WTC11 (cell line): Measurements from ENCODE around the gene ARHGAP4. TPM values are rescaled to one million over a fixed set of nuclear protein-coding genes. Genes with fewer than 3 reads are reported as not detected.

Experiments used
- ATAC-seq: fragments of 200-7000 bp; cut with Tn5 transposase; 2 replicates; pipeline ENCODE4 v1.10.0; 2021; ENCODE audit warnings: mild to moderate bottlenecking, moderate library complexity
- CTCF ChIA-PET: fragments of 300-600 bp; sonication (Branson Sonifier 250); formaldehyde crosslinking; loops from one replicate; lab custom pipeline; 2021; ENCODE audit warnings: antibody characterized with exemption; lab: Charles Lee
- POLR2A ChIA-PET: fragments of 350-600 bp; sonication (Branson Sonifier 250); formaldehyde crosslinking; loops from one replicate; lab custom pipeline; 2021; ENCODE audit warnings: antibody characterized with exemption; lab: Charles Lee
- DNase-seq: peaks from one replicate; pipeline ENCODE4 v3.0.0; 2021; ENCODE audit warnings: low spot score
- H3K27ac Mint-ChIP-seq: 2 replicates; pipeline ENCODE4 v1.8.0; 2021; ENCODE audit warnings: mixed read lengths
- H3K27me3 Mint-ChIP-seq: 2 replicates; pipeline ENCODE4 v1.8.0; 2021; ENCODE audit warnings: low read depth, mild to moderate bottlenecking, moderate library complexity, mixed read lengths
- H3K36me3 Mint-ChIP-seq: 2 replicates; pipeline ENCODE4 v1.8.0; 2021; ENCODE audit warnings: mixed read lengths
- H3K4me1 Mint-ChIP-seq: 2 replicates; pipeline ENCODE4 v1.8.0; 2022; ENCODE audit warnings: mixed read lengths
- H3K4me3 Mint-ChIP-seq: 2 replicates; pipeline ENCODE4 v1.8.0; 2021; ENCODE audit warnings: mild to moderate bottlenecking, moderate library complexity, mixed read lengths
- H3K9me3 Mint-ChIP-seq: 2 replicates; pipeline ENCODE4 v1.8.0; 2021; ENCODE audit warnings: mixed read lengths
- ARID4B ChIP-seq: sonication (generic); formaldehyde crosslinking; IDR thresholded peaks from 2 replicates; pipeline ENCODE4 v1.8.0; 2023; ENCODE audit warnings: missing genetic modification reagents, mild to moderate bottlenecking, borderline replicate concordance
- E2F1 ChIP-seq: sonication (generic); formaldehyde crosslinking; IDR thresholded peaks from 2 replicates; pipeline ENCODE4 v1.8.0; 2022; ENCODE audit warnings: mild to moderate bottlenecking, missing genetic modification reagents
- EMX1 ChIP-seq: fragments of 250-450 bp; sonication (Bioruptor Pico); IDR thresholded peaks from 2 replicates; pipeline ENCODE4 v1.8.0; 2021; ENCODE audit warnings: mild to moderate bottlenecking
- ESRRA ChIP-seq: sonication (generic); formaldehyde crosslinking; IDR thresholded peaks from 2 replicates; pipeline ENCODE4 v1.8.1; 2022; ENCODE audit warnings: mild to moderate bottlenecking, missing genetic modification reagents, borderline replicate concordance
- ETV6 ChIP-seq: sonication (generic); formaldehyde crosslinking; IDR thresholded peaks from 2 replicates; pipeline ENCODE4 v1.8.1; 2022; ENCODE audit warnings: mild to moderate bottlenecking, missing genetic modification reagents
- GABPB1 ChIP-seq: sonication (generic); formaldehyde crosslinking; IDR thresholded peaks from 2 replicates; pipeline ENCODE4 v1.8.1; 2023; ENCODE audit warnings: mild to moderate bottlenecking, missing genetic modification reagents
- GRHL2 ChIP-seq: fragments of 250-450 bp; sonication (Bioruptor Pico); IDR thresholded peaks from 2 replicates; pipeline ENCODE4 v1.8.0; 2022; ENCODE audit warnings: mild to moderate bottlenecking, moderate library complexity; ENCODE audit not compliant: insufficient replicate concordance, severe bottlenecking
- RORB ChIP-seq: fragments of 250-450 bp; sonication (Bioruptor Pico); IDR thresholded peaks from 2 replicates; pipeline ENCODE4 v1.9.0; 2021; ENCODE audit warnings: mild to moderate bottlenecking
- TCF7 ChIP-seq: sonication (generic); formaldehyde crosslinking; IDR thresholded peaks from 2 replicates; pipeline ENCODE4 v1.8.0; 2022; ENCODE audit warnings: mild to moderate bottlenecking, low read depth, missing genetic modification reagents, moderate library complexity
- TP53 ChIP-seq: sonication (generic); formaldehyde crosslinking; IDR thresholded peaks from 2 replicates; pipeline ENCODE4 v1.8.1; 2023; ENCODE audit warnings: mild to moderate bottlenecking, missing genetic modification reagents
- ZNF121 ChIP-seq: sonication (generic); formaldehyde crosslinking; IDR thresholded peaks from 2 replicates; pipeline ENCODE4 v1.8.0; 2023; ENCODE audit warnings: missing genetic modification reagents
- ZNF317 ChIP-seq: sonication (generic); formaldehyde crosslinking; IDR thresholded peaks from 2 replicates; pipeline ENCODE4 v1.8.1; 2023; ENCODE audit warnings: low read depth, mild to moderate bottlenecking, moderate library complexity, missing genetic modification reagents, borderline replicate concordance
- ZNF416 ChIP-seq: fragments of 250-450 bp; sonication (Bioruptor Pico); IDR thresholded peaks from 2 replicates; pipeline ENCODE4 v1.9.0; 2021; ENCODE audit warnings: mild to moderate bottlenecking, inconsistent platforms
- ZNF512 ChIP-seq: sonication (generic); formaldehyde crosslinking; IDR thresholded peaks from 2 replicates; pipeline ENCODE4 v1.8.1; 2022; ENCODE audit warnings: missing genetic modification reagents, borderline replicate concordance
- ZNF671 ChIP-seq: fragments of 250-450 bp; sonication (Bioruptor Pico); IDR thresholded peaks from 2 replicates; pipeline ENCODE4 v1.8.0; 2021; ENCODE audit warnings: mild to moderate bottlenecking
- total RNA-seq: library from RNA; stranded (reverse); gene quantifications from 3 replicates; pipeline ENCODE4 v1.2.3, GENCODE V29; 2021
- TF ChIP-seq, protein P1 (sequence below): sonication (generic); formaldehyde crosslinking; IDR thresholded peaks from 2 replicates; pipeline ENCODE4 v1.8.1; 2023; ENCODE audit warnings: mild to moderate bottlenecking, missing genetic modification reagents, moderate library complexity
- TF ChIP-seq, protein P2 (sequence below): sonication (generic); formaldehyde crosslinking; IDR thresholded peaks from 2 replicates; pipeline ENCODE4 v1.8.1; 2022; ENCODE audit warnings: mild to moderate bottlenecking, missing genetic modification reagents, moderate library complexity, borderline replicate concordance
- TF ChIP-seq, protein P3 (sequence below): sonication (generic); formaldehyde crosslinking; IDR thresholded peaks from 2 replicates; pipeline ENCODE4 v1.8.1; 2023; ENCODE audit warnings: mild to moderate bottlenecking, missing genetic modification reagents
- TF ChIP-seq, protein P4 (sequence below): fragments of 250-450 bp; sonication (Bioruptor Pico); IDR thresholded peaks from 2 replicates; pipeline ENCODE4 v1.9.0; 2021; ENCODE audit warnings: mild to moderate bottlenecking

The ARHGAP4 gene
- total RNA-seq, 1 experiment from 2014 or later: 52.1 TPM

- CTCF ChIA-PET: interaction anchor here (6.9 kb wide), 1 partner anchor 17 kb away, joined by 116 read pairs; the partner anchor contains the start of gene RENBP
- Mint-ChIP-seq H3K36me3 (peaks cover 6% of the 10 kb centered on the region), H3K4me1 (peaks cover 15% of the 10 kb centered on the region), H3K27me3 (no peaks in the 10 kb centered on the region), H3K4me3 (no peak overlapping the region), H3K9me3 (no peaks in the 10 kb centered on the region), H3K27ac (no peak overlapping the region)
- TF ChIP-seq ARID4B (CRISPR knock-in tag) (no peak), TCF7 (CRISPR knock-in tag) (no peak), ZNF121 (no peak), ZNF317 (CRISPR knock-in tag) (no peak), TP53 (CRISPR knock-in tag) (no peak), GABPB1 (CRISPR knock-in tag) (no peak), ETV6 (CRISPR knock-in tag) (no peak), GRHL2 (no peak)
- TF ChIP-seq, protein P1, sequence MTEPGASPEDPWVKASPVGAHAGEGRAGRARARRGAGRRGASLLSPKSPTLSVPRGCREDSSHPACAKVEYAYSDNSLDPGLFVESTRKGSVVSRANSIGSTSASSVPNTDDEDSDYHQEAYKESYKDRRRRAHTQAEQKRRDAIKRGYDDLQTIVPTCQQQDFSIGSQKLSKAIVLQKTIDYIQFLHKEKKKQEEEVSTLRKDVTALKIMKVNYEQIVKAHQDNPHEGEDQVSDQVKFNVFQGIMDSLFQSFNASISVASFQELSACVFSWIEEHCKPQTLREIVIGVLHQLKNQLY (CRISPR knock-in tag): no peak
- DNase-seq (no peak), ATAC-seq (no peak)
- POLR2A ChIA-PET: no interaction called here
Measured at GRCh38 chrX:153930011-153930910, 4.2 kb upstream of the ARHGAP4 start.

- ChIA-PET CTCF (interaction anchor here (6.9 kb wide), 1 partner anchor 18 kb away, joined by 116 read pairs; the partner anchor contains the start of gene RENBP), POLR2A (no interaction called here)
- no peak overlapping the region for H3K4me3 Mint-ChIP-seq
- no peak for ATAC-seq
- peaks cover 6% of the 10 kb centered on the region for H3K36me3 Mint-ChIP-seq
- no peaks in the 10 kb centered on the region for H3K9me3 Mint-ChIP-seq
- H3K27me3 Mint-ChIP-seq: no peaks in the 10 kb centered on the region
- TF ChIP-seq EMX1 (CRISPR knock-in tag) (no peak), ZNF416 (no peak), E2F1 (CRISPR knock-in tag) (no peak), ZNF512 (CRISPR knock-in tag) (no peak), ZNF671 (CRISPR knock-in tag) (no peak), ESRRA (CRISPR knock-in tag) (no peak), GABPB1 (CRISPR knock-in tag) (no peak), RORB (CRISPR knock-in tag) (no peak)
- TF ChIP-seq, protein P2, sequence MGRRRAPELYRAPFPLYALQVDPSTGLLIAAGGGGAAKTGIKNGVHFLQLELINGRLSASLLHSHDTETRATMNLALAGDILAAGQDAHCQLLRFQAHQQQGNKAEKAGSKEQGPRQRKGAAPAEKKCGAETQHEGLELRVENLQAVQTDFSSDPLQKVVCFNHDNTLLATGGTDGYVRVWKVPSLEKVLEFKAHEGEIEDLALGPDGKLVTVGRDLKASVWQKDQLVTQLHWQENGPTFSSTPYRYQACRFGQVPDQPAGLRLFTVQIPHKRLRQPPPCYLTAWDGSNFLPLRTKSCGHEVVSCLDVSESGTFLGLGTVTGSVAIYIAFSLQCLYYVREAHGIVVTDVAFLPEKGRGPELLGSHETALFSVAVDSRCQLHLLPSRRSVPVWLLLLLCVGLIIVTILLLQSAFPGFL (CRISPR knock-in tag): no peak
- TF ChIP-seq, protein P3, sequence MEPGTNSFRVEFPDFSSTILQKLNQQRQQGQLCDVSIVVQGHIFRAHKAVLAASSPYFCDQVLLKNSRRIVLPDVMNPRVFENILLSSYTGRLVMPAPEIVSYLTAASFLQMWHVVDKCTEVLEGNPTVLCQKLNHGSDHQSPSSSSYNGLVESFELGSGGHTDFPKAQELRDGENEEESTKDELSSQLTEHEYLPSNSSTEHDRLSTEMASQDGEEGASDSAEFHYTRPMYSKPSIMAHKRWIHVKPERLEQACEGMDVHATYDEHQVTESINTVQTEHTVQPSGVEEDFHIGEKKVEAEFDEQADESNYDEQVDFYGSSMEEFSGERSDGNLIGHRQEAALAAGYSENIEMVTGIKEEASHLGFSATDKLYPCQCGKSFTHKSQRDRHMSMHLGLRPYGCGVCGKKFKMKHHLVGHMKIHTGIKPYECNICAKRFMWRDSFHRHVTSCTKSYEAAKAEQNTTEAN (CRISPR knock-in tag): no peak
- TF ChIP-seq, protein P4, sequence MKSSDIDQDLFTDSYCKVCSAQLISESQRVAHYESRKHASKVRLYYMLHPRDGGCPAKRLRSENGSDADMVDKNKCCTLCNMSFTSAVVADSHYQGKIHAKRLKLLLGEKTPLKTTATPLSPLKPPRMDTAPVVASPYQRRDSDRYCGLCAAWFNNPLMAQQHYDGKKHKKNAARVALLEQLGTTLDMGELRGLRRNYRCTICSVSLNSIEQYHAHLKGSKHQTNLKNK (CRISPR knock-in tag): no peak
- TF ChIP-seq, all 79 proteins: peak for 0
- Mint-ChIP-seq H3K4me1 (peaks cover 21% of the 10 kb centered on the region), H3K27ac (no peak overlapping the region)
- no peak for DNase-seq
Measured at GRCh38 chrX:153929576-153929975, 3.5 kb upstream of the ARHGAP4 start.
